PFSK-1 (cell line): ENCODE measurements around the gene ASF1A.

Source experiments
- FOXP2 ChIP-seq: optimal IDR thresholded peaks from 2 replicates; pipeline ENCODE3; 2011; ENCODE audit warnings: borderline replicate concordance, control low read depth, inconsistent platforms; ENCODE audit not compliant: insufficient read depth; ENCODE audit errors: extremely low read length, extremely low read depth
- POLR2AphosphoS5 ChIP-seq: IDR thresholded peaks from 2 replicates; pipeline ENCODE4 v1.6.1; 2012; ENCODE audit warnings: low read depth, mild to moderate bottlenecking, control low read depth, low read length, moderate library complexity
- SIN3A ChIP-seq: IDR thresholded peaks from 2 replicates; pipeline ENCODE4 v1.6.1; 2012; ENCODE audit warnings: mild to moderate bottlenecking, low read length, moderate library complexity, borderline replicate concordance; ENCODE audit not compliant: insufficient read depth
- TAF1 ChIP-seq: IDR thresholded peaks from 2 replicates; pipeline ENCODE4 v1.6.1; 2012; ENCODE audit warnings: low read length, control low read depth, borderline replicate concordance; ENCODE audit not compliant: insufficient read depth
- TF ChIP-seq, protein P1 (sequence below), 2 experiments: IDR thresholded peaks; 2 replicates each; pipeline versions ENCODE4 v1.6.1 to v1.8.0; 2011 to 2012; ENCODE audit warnings: low read depth in 2 of 2, low read length in 2 of 2, control low read depth in 1 of 2, inconsistent platforms in 1 of 2, mild to moderate bottlenecking in 1 of 2, moderate library complexity in 1 of 2; ENCODE audit not compliant: insufficient read depth in 1 of 2

ASF1A gene

DNA sequence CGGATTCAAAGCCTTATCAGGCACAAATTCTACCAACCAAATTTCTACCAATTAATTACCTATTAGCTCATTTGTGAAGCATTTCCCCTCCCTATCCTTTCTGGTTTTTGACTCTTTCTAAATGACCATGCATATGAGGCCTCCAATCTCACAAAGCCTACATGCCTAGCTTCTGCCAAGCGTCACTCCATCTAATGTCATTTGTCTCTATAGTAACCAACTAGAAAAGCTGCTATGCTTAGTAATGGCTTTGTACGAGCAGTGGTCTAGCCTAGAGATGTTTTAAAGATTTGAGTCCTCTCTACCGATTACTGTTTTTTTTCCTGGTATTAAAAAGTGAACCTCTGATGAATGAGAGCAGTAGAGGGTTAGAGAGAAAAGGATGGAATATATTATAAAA is 4.8 kb upstream of the ASF1A start:
- TF ChIP-seq POLR2AphosphoS5, result no peak
- TF ChIP-seq SIN3A, result no peak
- TF ChIP-seq FOXP2, result no peak
- no peak for TF ChIP-seq TAF1
- TF ChIP-seq, protein P1, sequence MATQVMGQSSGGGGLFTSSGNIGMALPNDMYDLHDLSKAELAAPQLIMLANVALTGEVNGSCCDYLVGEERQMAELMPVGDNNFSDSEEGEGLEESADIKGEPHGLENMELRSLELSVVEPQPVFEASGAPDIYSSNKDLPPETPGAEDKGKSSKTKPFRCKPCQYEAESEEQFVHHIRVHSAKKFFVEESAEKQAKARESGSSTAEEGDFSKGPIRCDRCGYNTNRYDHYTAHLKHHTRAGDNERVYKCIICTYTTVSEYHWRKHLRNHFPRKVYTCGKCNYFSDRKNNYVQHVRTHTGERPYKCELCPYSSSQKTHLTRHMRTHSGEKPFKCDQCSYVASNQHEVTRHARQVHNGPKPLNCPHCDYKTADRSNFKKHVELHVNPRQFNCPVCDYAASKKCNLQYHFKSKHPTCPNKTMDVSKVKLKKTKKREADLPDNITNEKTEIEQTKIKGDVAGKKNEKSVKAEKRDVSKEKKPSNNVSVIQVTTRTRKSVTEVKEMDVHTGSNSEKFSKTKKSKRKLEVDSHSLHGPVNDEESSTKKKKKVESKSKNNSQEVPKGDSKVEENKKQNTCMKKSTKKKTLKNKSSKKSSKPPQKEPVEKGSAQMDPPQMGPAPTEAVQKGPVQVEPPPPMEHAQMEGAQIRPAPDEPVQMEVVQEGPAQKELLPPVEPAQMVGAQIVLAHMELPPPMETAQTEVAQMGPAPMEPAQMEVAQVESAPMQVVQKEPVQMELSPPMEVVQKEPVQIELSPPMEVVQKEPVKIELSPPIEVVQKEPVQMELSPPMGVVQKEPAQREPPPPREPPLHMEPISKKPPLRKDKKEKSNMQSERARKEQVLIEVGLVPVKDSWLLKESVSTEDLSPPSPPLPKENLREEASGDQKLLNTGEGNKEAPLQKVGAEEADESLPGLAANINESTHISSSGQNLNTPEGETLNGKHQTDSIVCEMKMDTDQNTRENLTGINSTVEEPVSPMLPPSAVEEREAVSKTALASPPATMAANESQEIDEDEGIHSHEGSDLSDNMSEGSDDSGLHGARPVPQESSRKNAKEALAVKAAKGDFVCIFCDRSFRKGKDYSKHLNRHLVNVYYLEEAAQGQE (IDR thresholded peaks at IDR 0.05; ENCODE audit: insufficient read depth in 1 of 2, low read depth in 2 of 2, low read length in 2 of 2), result no peak

DNA sequence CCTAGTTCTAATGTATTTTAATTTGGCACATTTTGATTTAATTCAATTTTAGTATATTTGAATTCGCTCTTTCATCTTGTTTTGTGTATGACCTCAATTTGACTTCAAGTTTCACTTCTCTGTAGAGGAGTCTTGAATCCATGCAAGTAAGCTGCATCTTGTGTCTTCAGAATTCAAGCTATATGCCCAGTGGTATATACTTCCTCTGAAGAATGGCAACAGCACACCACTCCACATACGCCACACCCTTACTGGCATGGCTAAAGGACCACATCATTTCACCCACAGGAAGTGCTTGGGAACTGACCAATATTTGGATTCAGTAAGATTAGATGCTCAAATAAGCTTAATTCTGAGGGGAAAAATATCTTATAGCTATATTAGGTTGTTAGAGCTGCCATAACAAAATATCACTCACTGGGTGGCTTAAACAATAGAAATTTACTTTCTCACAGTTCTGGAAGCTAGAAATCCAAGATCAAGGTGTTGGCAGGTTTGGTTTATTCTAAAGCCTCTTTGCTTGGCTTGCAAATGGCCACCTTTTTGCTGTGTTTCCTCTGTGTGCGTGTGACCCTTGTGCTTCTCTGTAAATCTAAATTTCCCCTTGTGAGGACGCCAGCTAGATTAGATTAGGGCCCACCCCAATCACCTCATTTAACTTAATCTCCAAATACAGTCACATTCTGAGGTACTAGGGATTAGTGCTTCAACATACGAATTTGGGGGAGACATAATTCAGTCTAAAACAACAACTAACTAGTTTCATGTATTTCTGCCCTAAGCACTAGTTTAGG is 2.8 kb upstream of the ASF1A start:
- TF ChIP-seq POLR2AphosphoS5 (no peak), FOXP2 (no peak), TAF1 (no peak), SIN3A (no peak)
- TF ChIP-seq, protein P1 (IDR thresholded peaks at IDR 0.05; ENCODE audit: insufficient read depth in 1 of 2, low read depth in 2 of 2, low read length in 2 of 2), result no peak

DNA sequence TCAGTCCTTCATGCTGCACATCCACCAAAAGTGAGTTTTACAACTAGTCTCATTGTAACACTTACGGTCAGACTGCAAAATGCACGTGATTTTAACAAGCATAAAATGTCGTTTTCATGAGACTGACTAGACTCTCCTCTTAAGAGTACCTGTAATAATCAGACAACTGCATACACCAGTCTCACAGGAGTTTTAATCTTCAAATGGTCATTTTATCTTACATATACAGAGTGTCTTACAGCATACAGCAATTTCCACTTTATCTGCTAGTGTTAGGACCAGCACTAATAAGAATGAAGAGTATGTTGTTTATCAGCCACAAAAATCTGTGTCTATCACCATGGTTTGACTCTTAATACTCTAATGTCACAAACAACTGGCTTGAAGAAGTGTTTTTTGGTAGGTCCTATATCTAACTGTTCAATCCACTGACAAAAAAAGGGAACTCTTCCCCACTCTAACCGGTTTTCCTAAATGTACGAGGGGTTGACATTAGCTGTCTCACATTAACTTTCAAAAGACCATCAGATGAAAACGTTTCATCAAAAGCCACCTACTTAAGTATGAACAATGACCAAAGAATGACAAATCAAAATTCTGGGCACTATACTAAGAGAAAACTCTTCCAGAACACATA is 1.5 kb upstream of the ASF1A start:
- TF ChIP-seq POLR2AphosphoS5, result no peak
- no peak for TF ChIP-seq TAF1
- no peak for TF ChIP-seq SIN3A
- TF ChIP-seq, protein P1 (IDR thresholded peaks at IDR 0.05; ENCODE audit: insufficient read depth in 1 of 2, low read depth in 2 of 2, low read length in 2 of 2), result no peak
- no peak for TF ChIP-seq FOXP2

DNA sequence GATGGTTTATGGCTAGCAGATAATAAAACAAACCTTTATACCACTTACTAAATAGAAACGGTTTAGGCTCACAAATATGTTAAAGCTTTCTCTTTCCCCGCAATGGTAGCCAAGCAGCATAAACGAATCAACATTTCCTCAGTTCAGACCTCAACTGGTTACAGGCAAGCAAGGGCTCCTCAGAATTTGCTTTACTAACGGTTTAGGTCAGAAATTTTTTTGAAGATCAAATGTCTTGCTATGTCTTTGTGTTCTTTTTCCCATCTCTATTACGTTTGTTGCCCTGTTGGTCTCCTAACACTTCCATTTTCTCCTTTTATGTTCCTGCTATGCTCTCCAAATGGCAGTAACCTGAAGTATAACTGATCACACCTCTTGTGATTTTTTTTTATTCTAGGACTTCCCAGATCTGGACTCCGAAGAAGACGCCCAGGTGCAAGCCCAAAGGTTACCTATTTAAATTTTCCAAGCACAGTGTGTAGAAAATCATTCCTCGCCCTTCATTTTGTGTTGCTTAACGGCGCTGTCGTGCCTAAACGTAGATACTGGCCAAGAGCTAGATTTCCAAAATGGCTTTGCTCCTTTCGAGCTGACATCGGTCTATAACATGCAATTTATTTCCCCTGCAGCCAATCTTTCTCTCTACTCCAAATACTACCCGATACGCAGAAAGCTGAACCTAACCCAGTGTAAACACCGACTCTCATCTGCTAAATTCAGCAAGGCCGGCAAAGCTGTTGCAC is 717 bp upstream of the ASF1A start:
- no peak for TF ChIP-seq POLR2AphosphoS5
- TF ChIP-seq, protein P1 (IDR thresholded peaks at IDR 0.05; ENCODE audit: insufficient read depth in 1 of 2, low read depth in 2 of 2, low read length in 2 of 2), result no peak
- TF ChIP-seq TAF1, result no peak
- no peak for TF ChIP-seq FOXP2
- TF ChIP-seq SIN3A, result no peak
